KBM-7 (cell line): ENCODE results near the gene GAL3ST1.
"Not testable (repeated sequence)": the region's sequence is repeated elsewhere in the genome, so short reads cannot be mapped to it uniquely, and the experiment has no call there.

Source experiments
- DNase-seq: peaks from one replicate; pipeline ENCODE4 v3.0.0-alpha.2; 2015
- in situ Hi-C: fragments of 300-500 bp; cut with MboI; formaldehyde crosslinking; loops from 2 replicates; pipeline ENCODE4 v1.14.3; 2020; ENCODE audit warnings: low sequenced_read_pairs, low pct_unique_long_range_greater_than_20kb, mixed read lengths

The GAL3ST1 gene

GRCh38 chr22:30569674-30570202, 4.7 kb downstream of the GAL3ST1 start:
- no peak for DNase-seq
- in situ Hi-C loops: no loop called here

- no peak for DNase-seq
- in situ Hi-C loops: no loop called here
Observed at GRCh38 chr22:30568137-30568805, 6.2 kb downstream of the GAL3ST1 start.

DNA sequence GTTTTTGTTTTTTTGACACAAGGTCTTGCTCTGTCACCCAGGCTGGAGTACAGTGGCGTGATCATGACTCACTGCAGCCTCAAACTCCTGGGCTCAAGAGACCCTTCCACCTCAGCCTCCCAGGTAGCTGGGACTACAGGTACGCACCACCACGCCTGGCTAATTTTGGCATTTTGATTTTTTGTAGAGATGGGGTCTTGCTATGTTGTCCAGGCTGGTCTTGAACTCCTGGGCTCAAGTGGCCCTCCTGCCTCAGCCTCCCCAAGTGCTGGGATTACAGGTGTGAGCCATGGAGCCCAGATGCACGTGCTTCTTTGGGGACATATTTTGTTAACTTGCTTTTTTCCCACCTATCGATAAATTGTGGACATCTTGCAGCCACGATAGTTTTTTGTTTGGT, 7.2 kb downstream of the GAL3ST1 start:
- DNase-seq, in situ Hi-C loops: not testable (repeated sequence)

DNA sequence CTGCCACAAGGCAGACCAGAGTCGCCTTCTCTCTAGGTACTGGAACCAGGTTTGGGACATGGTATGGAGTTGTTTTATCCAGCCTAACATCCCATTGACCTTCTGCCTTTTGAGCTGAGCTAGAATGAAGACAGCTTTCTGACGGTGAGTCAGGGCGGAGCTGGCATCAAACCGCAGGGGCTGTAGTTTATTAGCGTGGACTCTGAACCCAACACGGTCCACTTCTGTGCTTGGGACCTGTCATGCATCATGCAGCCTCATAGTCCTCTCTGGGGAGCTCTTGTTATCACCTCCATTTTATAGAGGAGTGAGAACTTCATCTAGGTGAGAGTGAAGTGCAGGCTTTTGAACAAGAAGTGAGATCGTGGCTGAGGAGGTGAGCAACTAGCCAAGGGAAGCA, 8.3 kb downstream of the GAL3ST1 start:
- in situ Hi-C loops: no loop called here
- no peak for DNase-seq

GRCh38 chr22:30565341-30565740, 9.1 kb downstream of the GAL3ST1 start:
- DNase-seq: no peak
- in situ Hi-C loops: no loop called here

- in situ Hi-C loops: no loop called here
- DNase-seq: no peak
Observed at GRCh38 chr22:30564761-30565119, 9.7 kb downstream of the GAL3ST1 start.

DNA sequence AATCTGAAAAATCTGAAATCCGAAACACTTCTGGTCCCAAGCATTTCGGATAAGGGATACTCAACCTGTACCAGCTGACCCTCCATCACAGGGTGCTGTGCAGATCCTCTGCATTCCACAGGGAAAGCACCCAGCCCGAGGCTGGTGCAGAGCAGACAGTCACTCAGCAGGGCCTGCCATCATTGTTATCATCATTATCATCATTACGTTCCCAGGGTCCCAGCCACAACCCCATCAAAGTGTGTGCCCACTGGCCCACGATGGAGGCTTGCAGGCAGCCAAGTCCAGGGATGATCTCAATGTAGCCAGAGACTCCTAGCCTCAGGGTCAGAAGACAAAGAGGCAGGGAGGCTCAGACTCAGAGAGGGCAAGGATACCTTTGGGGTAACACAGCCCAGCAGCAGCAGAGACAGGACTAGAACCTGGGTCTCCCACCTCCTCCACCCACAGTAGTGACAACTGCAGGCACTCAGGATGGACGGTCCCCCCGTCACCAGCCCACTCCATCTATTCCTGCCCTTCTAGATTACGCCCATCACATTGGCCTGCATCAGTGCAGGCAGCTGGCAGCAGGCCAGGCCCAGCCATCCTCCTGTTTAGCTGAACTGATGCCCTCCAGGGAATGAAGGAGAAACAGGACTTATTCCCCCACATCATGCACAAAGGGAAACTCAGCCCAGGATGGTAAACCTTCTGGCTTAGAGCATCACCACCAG, 10.3 kb downstream of the GAL3ST1 start:
- in situ Hi-C loops: no loop called here
- DNase-seq: no peak

DNA sequence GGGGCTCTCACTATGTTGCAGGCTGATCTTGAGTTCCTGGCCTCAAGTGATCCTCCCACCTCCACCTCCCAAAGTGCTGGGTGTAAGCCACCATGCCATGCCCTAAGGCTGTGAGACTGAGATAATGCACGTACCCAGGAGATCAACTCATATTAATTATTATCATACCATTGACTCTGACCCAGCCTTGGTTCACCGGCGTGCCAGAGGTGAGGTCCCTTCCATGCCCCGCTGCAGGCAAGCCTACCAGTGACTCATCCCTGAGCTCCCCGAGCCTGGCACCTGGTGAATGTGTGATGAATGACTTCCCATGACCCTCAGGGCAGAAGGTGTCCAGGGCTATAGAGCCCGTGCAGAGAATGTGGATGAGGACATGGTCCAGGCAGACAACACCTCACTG, 12.1 kb downstream of the GAL3ST1 start:
- in situ Hi-C loops: no loop called here
- no peak for DNase-seq

DNA sequence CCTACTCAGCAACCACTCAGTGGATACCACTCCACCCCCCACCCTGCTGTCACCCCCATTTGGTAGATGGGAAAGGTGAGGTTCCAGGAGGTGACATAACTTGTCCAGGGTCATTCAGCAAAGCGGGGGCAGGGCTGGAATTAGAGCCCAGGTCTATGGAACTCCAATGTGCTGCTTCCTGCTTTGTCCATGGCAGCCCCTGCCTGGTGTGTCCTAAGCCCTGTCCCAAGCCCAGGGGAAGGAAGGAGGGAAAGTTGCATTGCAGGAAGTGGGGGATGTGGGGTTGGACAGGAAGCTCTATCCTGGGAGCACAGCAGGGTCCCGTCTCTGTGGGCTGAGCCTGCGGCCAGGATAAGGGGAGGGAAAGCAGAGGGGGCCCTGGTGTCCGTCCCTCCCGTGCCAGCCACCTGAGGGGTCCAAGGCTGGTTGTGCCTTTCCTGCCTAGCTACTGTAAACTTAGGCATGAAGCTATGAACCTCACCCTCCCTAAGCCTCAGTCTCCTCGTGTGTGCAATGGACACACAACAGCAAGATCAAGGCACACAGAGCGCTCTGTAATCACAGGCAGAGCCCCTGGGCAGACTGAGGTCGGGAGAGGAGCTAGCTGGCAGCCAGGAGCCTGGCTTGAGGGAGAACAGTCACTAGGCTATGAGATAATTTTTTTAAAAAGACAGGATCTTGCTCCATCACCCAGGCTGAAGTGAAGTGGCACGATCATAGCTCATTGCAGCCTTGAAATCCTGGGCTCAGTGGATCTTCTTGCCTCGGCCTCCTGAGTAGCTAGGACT, 12.9 kb downstream of the GAL3ST1 start:
- DNase-seq: no peak
- in situ Hi-C loops: no loop called here

- DNase-seq, in situ Hi-C loops: not testable (repeated sequence)
Observed at GRCh38 chr22:30560643-30561202, 13.7 kb downstream of the GAL3ST1 start.

DNA sequence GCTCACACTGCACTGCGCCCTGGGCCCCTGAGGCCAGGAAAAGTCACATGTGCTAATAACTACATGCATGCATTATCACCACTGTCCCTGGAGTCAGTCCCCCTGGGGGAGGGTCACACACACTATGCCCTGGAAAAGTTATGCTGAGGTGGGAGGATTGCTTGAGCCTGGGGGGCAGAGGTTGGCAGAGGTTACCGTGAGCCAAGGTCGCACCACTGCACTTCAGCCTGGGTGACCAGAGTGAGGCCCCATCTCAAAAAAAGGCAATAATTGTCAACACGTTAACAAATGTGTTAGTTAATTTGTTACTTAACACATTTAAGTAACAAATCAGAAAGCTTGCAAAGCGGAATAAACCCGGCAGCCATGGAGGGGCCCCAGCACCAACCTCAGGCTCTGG, 14.6 kb downstream of the GAL3ST1 start:
- no peak for DNase-seq

DNA sequence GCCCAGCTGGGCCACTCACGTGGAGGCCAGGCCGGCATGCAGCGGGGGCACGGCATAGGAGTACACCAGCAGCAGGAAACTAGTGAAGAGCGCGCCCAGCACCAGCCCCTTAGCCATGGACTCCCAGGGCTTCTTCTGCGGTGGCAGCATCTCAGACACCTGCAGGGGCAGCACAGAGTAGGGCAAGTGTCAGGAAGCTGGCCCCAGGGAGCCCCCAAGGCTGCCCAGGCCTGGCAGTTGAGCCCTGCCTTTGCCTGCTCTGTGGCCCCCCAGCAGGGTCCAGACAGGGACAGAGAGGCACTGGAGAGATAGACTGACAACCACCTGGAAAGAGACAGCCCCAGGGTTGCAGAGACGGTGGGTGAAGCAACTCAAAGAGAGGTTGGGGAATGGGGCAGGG, 17.2 kb downstream of the GAL3ST1 start:
- no peak for DNase-seq
- in situ Hi-C loops: no loop called here

More for the DNA sequence above, 14.6 kb downstream of the GAL3ST1 start:
- in situ Hi-C loops: no loop called here

- no peak for DNase-seq
- in situ Hi-C loops: no loop called here
Observed at GRCh38 chr22:30556388-30556787, 18.1 kb downstream of the GAL3ST1 start.

DNA sequence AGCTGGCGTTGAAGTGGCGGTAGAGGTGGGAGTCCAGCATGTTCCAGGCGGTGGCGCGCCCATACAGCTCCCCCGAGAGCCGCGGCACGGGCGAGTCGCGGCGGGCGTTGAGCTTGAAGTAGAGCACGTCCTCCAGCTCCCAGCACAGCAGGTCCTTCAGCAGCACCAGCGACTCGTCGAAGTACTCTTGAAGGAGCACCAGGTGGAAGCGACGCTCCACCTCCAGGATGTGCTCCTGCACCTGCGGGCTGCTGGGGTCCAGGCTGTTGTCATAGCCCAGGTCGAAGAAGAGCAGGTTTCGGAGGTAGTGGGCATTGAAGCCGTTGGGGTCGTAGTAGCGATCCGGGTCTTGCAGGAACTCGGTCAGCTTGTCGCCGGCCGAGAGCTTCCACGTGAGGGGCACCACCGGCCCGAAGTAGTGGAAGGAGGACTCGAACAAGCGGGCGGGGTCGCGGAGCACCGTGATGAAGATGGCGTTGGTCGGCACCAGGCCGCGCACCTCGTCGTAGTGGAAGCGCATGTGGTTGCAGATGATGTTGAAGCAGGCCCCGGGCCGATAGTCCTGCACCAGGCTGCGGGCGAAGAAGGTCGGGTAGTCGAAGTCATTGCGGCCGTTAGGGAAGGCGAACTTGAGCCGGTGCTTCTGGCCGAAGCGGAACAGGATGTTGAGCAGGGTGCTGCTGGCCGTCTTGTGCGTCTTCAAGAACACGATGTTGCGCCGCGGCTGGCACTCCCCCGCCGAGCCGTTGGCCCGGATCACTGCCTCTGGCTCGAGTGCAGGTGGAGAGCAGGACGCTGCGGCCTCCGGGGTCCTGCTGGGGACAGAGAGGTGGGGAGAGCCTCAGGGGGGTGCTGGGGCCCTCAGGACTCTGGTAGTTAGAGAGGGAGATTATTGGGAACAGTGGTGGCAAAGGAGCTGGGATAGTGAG, 18.9 kb downstream of the GAL3ST1 start:
- DNase-seq: no peak
- in situ Hi-C loops: no loop called here

DNA sequence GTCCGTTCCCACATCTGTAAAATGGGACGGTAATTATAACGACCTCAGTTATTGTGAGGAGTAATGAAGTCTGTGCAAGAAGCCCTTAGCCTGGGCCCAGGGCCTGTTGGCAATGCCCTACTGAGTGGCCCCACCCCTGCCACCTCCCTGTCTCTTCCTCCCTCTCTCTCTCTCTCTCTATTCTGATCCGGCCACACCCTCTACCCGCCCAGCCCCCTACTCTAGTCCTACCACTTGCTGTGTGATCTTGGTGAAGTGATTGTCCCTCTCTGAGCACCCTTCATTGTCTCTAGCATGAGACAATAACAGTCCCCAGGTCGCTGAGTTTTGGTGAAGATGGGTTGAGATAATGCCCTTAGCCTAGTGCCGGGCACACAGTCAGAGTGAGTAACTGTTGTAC, 20.5 kb downstream of the GAL3ST1 start:
- DNase-seq: no peak
- in situ Hi-C loops: no loop called here

DNA sequence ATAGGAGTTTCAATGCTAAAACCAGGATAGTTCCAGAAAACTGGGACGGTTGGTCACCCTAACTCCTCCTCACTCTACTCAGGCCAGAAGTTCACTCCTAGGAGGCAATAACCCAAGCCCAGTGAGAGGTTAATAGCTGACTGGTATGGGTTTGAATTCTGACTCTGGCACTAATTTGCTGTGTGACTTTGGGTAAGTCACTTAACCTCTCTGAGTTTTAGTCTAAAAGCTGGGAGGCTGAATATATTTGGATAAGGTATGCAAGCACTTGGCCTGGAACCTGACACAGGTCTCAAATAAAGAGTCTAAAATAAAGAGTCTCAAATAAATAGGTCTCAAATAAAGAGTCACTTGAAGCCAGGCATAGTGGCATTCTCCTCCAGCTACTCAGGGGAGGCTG, 21.7 kb downstream of the GAL3ST1 start:
- in situ Hi-C loops: no loop called here
- no peak for DNase-seq

DNA sequence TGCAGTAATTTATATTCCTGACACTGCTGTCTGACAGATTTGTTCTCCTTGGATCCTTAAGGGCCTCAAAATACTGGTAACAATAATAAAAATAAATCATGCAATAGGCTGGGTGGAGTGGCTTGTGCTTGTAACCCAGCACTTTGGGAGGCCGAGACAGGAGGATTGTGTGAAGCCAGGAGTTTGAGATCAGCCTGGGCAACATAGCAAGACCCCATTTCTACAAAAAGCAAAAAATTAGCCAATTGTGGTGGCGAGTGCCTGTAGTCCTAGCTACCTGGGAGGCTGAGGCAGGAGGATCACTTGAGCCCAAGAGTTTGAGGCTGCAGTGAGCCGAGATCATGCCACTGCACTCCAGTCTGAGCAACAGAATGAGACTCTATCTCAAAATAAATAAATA, 22.7 kb downstream of the GAL3ST1 start:
- in situ Hi-C loops, DNase-seq: not testable (repeated sequence)

GRCh38 chr22:30547188-30547587, 27.3 kb downstream of the GAL3ST1 start:
- no peak for DNase-seq
- in situ Hi-C loops: no loop called here

- in situ Hi-C loops: no loop called here
- DNase-seq: no peak
Observed at GRCh38 chr22:30546616-30547015, 27.8 kb downstream of the GAL3ST1 start, which contains the start of gene SEC14L6. TSS of gene SEC14L6 (minus strand) at chr22:30546741. CDS start at chr22:30546682, 59 bp downstream.
